ENCODE data around the gene LRRC56.

LRRC56 gene

GRCh38 chr11:560305-561147 is 23.2 kb downstream of the LRRC56 start, which contains the start of the genes LMNTD2 and RASSF7 (continued):
- TF ChIP-seq TCF7L2 (IDR thresholded peaks at IDR 0.05; ENCODE audit: borderline replicate concordance, low read depth, low read length): no peak

GRCh38 chr11:561148-562003 is 24.0 kb downstream of the LRRC56 start:
- Histone ChIP-seq H3K4me3 (ENCODE audit: low read depth, low read length) (peak overlapping the region; percentile 77), H3K27ac (ENCODE audit: extremely low read depth, low read depth, low read length) (peak overlapping the region; percentile 32; the same call in 1 of the 2 replicates), H3K36me3 (ENCODE audit: control insufficient read depth in 2 of 2, insufficient read depth in 1 of 2, low read length in 2 of 2) (peaks cover 0 to 26% of the 10 kb centered on the region in 2 experiments; a peak in 1 of 3 replicates), H3K9me3 (ENCODE audit: control insufficient read depth, insufficient read depth, low read depth, low read length) (no peaks in the 10 kb centered on the region), H3K4me1 (ENCODE audit: control insufficient read depth, insufficient read depth, low read length) (no peaks in the 10 kb centered on the region)
- CTCF ChIA-PET: interaction anchor here (0.9 kb wide), 1 partner anchor 162 kb away, joined by 3 read pairs; no protein-coding TSS in a partner anchor
- POLR2A ChIA-PET: interaction anchor here (1.2 to 1.6 kb wide), 3 partner anchors 10 to 14 kb away, joined by 3 to 13 read pairs (median 4); partner anchors contain the start of gene PHRF1
- TF ChIP-seq GLIS2 (tag by site-specific recombination; IDR thresholded peaks at IDR 0.05) (peak; percentile 26), ZBTB20 (tag by site-specific recombination; IDR thresholded peaks at IDR 0.05) (peak; percentile 18; the same call in 1 of the 2 replicates), ZIC2 (tag by site-specific recombination; IDR thresholded peaks at IDR 0.05) (no peak), SP2 (tag by site-specific recombination; IDR thresholded peaks at IDR 0.05) (peak; percentile 69), MYNN (tag by site-specific recombination; IDR thresholded peaks at IDR 0.05; ENCODE audit: borderline replicate concordance) (no peak), ZNF155 (tag by site-specific recombination; IDR thresholded peaks at IDR 0.05) (no peak), SP3 (tag by site-specific recombination; IDR thresholded peaks at IDR 0.05) (peak; percentile 53), ZNF580 (tag by site-specific recombination; IDR thresholded peaks at IDR 0.05) (no peak), KLF8 (tag by site-specific recombination; IDR thresholded peaks at IDR 0.05) (peak; percentile 17; the same call in 1 of the 2 replicates), EGR2 (tag by site-specific recombination; IDR thresholded peaks at IDR 0.05; ENCODE audit: low read depth) (peak; percentile 6; the same call in 1 of the 2 replicates), ZNF140 (tag by site-specific recombination; IDR thresholded peaks at IDR 0.05) (no peak), GLIS1 (tag by site-specific recombination; IDR thresholded peaks at IDR 0.05) (peak; percentile 6; the same call in 1 of the 2 replicates), ZNF398 (tag by site-specific recombination; IDR thresholded peaks at IDR 0.05) (peak; percentile 27; the same call in 1 of the 2 replicates), ZNF660 (tag by site-specific recombination; IDR thresholded peaks at IDR 0.05) (no peak), ZNF692 (tag by site-specific recombination; IDR thresholded peaks at IDR 0.05) (0 out of 2 replicates have a peak, but pooled peaks have one; percentile 31), ZNF571 (tag by site-specific recombination; IDR thresholded peaks at IDR 0.05) (no peak), ZNF239 (tag by site-specific recombination; IDR thresholded peaks at IDR 0.05) (no peak), ZBTB26 (tag by site-specific recombination; optimal IDR thresholded peaks at IDR 0.05) (peak; percentile 44), ZNF335 (tag by site-specific recombination; conservative IDR thresholded peaks at IDR 0.05) (peak; percentile 59), ZFP69B (tag by site-specific recombination; IDR thresholded peaks at IDR 0.05) (peak; percentile 46; the same call in 1 of the 2 replicates), TRIM28 (IDR thresholded peaks at IDR 0.05; ENCODE audit: borderline replicate concordance, low read length) (no peak), ZBTB8A (tag by site-specific recombination; IDR thresholded peaks at IDR 0.05) (peak; percentile 63), ZNF600 (tag by site-specific recombination; IDR thresholded peaks at IDR 0.05) (0 out of 2 replicates have a peak, but pooled peaks have one; percentile 21), PRDM10 (tag by site-specific recombination; IDR thresholded peaks at IDR 0.05) (peak; percentile 29; the same call in 1 of the 2 replicates), ZFHX2 (tag by site-specific recombination; conservative IDR thresholded peaks at IDR 0.05) (0 out of 2 replicates have a peak, but pooled peaks have one; percentile 22)

Measured in HEK293 (cell line).